GM15510 (cell line): ENCODE results near the gene DNAJC22.

ENCODE experiments used
- POLR2A ChIP-seq: IDR thresholded peaks from 3 replicates; pipeline ENCODE4 v1.6.1; 2011; ENCODE audit warnings: borderline replicate concordance; ENCODE audit not compliant: insufficient read length; ENCODE audit errors: extremely low read depth

DNAJC22 gene

GRCh38 chr12:49358483-49359141 is 11.9 kb downstream of the DNAJC22 start:
- TF ChIP-seq POLR2A, result no peak

GRCh38 chr12:49359671-49360070 is 13.0 kb downstream of the DNAJC22 start:
- TF ChIP-seq POLR2A, result no peak

- no peak for TF ChIP-seq POLR2A
Measured at GRCh38 chr12:49362077-49362476, 15.4 kb downstream of the DNAJC22 start.

- no peak for TF ChIP-seq POLR2A
Measured at GRCh38 chr12:49364989-49365388, 18.3 kb downstream of the DNAJC22 start.

GRCh38 chr12:49365542-49365941 is 18.9 kb downstream of the DNAJC22 start:
- no peak for TF ChIP-seq POLR2A

- TF ChIP-seq POLR2A, result no peak
Measured at GRCh38 chr12:49366096-49366651, 19.5 kb downstream of the DNAJC22 start.

- peak; percentile 84 for TF ChIP-seq POLR2A
Measured at GRCh38 chr12:49366652-49367380, 20.1 kb downstream of the DNAJC22 start.

- peak; percentile 51 for TF ChIP-seq POLR2A
Measured at GRCh38 chr12:49367381-49368239, 20.9 kb downstream of the DNAJC22 start, which contains the start of gene SPATS2. Gene SPATS2 (plus strand): TSS chr12:49367462. CDS start chr12:49461013, 93,551 bp downstream.

GRCh38 chr12:49368240-49368600 is 21.5 kb downstream of the DNAJC22 start:
- no peak for TF ChIP-seq POLR2A

- TF ChIP-seq POLR2A, result peak; percentile 20
Measured at GRCh38 chr12:49369411-49370145, 22.9 kb downstream of the DNAJC22 start.

- no peak for TF ChIP-seq POLR2A
Measured at GRCh38 chr12:49370539-49370938, 23.9 kb downstream of the DNAJC22 start.

- no peak for TF ChIP-seq POLR2A
Measured at GRCh38 chr12:49375406-49375805, 28.7 kb downstream of the DNAJC22 start.

GRCh38 chr12:49377386-49377785 is 30.7 kb downstream of the DNAJC22 start:
- no peak for TF ChIP-seq POLR2A
